Measurements from ENCODE around the gene COG7.
A peak's percentile ranks its signal among the peaks of the same experiment; 100 is the strongest.

COG7 gene

DNA sequence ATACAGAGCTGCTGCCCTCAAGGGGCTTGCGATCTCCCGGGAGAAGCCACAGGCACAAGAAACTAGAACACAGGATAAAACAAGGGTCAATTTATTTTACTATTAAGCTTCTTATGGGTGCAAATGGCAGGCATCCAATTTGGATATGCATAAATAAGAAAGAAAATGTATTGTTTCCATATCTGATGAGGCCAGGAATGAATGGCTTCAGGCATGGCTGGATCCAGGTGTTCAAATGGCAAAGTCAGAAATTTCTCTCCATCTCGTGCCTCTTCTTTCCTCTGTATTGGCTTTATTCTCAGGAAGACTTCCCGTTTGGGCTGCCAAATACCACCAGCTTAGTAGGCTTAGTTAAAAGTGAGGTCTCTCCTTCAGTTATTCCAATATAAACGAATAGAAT, 107.8 kb downstream of the COG7 start:
- CTCF ChIA-PET, result interaction anchor here (0.6 kb wide), 1 partner anchor 11 kb away, joined by 3 read pairs; no protein-coding TSS in a partner anchor
- H3K27ac ChIP-seq (ENCODE audit: extremely low read depth, low read depth, low read length), result no peak overlapping the region
- TF ChIP-seq ZNF837 (tag by site-specific recombination; IDR thresholded peaks at IDR 0.05) (no peak), ZNF239 (tag by site-specific recombination; IDR thresholded peaks at IDR 0.05) (no peak), ZNF223 (tag by site-specific recombination; IDR thresholded peaks at IDR 0.05) (no peak)
- no peak overlapping the region for H3K4me3 ChIP-seq (ENCODE audit: low read depth, low read length)
- POLR2A ChIA-PET, result no interaction called here
- no peaks in the 10 kb centered on the region for H3K9me3 ChIP-seq (ENCODE audit: control insufficient read depth, insufficient read depth, low read depth, low read length)
- no peaks in the 10 kb centered on the region for H3K4me1 ChIP-seq (ENCODE audit: control insufficient read depth, insufficient read depth, low read length)
- no peaks in the 10 kb centered on the region for H3K36me3 ChIP-seq (ENCODE audit: control insufficient read depth in 2 of 2, insufficient read depth in 1 of 2, low read length in 2 of 2)

DNA sequence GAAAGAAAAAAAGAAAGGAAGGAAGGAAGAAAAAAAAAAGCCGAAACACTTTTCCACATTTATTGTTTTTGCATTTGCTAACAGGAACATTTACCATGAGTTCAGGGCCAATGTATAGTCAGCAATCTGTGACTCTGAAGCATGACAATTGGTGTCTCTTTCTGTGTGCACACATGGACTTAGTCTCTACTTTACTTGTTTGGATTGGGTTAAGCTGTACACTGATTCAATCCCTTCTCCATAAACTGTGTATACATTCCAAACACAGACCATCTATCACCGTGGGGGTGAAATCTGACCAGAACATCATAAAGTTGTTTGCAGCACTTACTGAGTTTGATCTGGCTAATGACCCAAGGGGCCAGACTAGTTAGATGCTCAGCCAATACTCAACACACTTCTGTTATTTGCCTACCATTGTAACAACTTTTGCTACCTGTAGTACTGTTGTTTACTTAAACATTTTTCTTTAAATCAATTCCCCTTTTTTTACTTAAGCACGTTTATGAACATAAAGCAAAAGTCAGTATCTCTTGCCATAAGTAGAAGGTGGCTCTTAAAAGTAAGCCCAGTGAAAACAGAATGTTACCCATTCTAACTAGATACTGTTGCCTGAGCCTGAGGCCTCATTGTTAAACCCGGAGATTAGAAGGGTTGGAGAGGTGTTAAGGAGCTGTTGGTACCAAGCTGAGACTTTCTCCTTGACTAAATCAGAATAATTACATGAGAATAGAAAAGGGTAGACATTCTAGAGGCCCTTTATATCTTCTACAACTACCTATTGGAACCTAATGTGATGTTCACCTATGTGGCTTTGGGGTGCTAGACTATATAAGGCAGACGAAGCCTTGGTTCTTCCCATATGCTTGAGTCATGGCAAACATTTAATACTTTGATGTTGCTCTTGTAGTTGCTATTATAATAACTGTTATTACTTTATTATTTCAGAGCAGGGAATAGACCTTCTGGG, 109.1 kb downstream of the COG7 start:
- Histone ChIP-seq H3K4me3 (ENCODE audit: low read depth, low read length) (no peak overlapping the region), H3K36me3 (ENCODE audit: control insufficient read depth in 2 of 2, insufficient read depth in 1 of 2, low read length in 2 of 2) (no peaks in the 10 kb centered on the region), H3K27ac (ENCODE audit: extremely low read depth, low read depth, low read length) (no peak overlapping the region), H3K9me3 (ENCODE audit: control insufficient read depth, insufficient read depth, low read depth, low read length) (no peaks in the 10 kb centered on the region), H3K4me1 (ENCODE audit: control insufficient read depth, insufficient read depth, low read length) (no peaks in the 10 kb centered on the region)
- no peak for TF ChIP-seq ZNF473 (tag by site-specific recombination; IDR thresholded peaks at IDR 0.05)
- 0 out of 2 replicates have a peak, but pooled peaks have one; percentile 36 for TF ChIP-seq GFI1B (tag by site-specific recombination; IDR thresholded peaks at IDR 0.05)
- POLR2A ChIA-PET, result no interaction called here
- CTCF ChIA-PET, result interaction anchor here (0.5 to 0.6 kb wide), 3 partner anchors 29 to 422 kb away, joined by 3 to 4 read pairs (median 3); no protein-coding TSS in a partner anchor

DNA sequence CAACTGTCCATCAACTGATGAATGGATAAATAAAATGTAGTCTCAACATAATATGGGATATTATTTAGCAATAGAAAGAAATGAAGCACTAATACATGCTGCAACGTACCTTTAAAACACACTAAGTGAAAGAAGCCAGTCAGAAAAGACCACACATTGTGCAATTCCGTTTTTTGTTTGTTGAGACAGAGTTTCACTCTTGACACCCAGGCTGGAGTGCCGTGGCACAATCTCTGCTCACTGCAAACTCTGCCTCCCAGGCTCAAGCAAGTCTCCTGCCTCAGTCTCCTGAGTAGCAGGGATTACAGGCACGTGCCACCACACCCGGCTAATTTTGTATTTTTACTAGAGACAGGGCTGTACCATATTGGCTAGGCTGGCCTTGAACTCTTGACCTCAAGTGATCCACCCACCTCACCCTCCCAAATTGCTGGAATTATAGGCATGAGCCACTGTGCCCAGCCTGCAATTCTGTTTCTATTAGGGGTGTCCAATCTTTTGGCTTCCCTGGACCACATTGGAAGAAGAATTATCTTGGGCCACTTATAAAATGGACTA, 110.8 kb downstream of the COG7 start:
- Histone ChIP-seq H3K4me3 (ENCODE audit: low read depth, low read length) (no peak overlapping the region), H3K4me1 (ENCODE audit: control insufficient read depth, insufficient read depth, low read length) (no peaks in the 10 kb centered on the region), H3K9me3 (ENCODE audit: control insufficient read depth, insufficient read depth, low read depth, low read length) (no peaks in the 10 kb centered on the region), H3K27ac (ENCODE audit: extremely low read depth, low read depth, low read length) (no peak overlapping the region), H3K36me3 (ENCODE audit: control insufficient read depth in 2 of 2, insufficient read depth in 1 of 2, low read length in 2 of 2) (no peaks in the 10 kb centered on the region)
- ChIA-PET CTCF (interaction anchor here (0.6 to 1.0 kb wide), 3 partner anchors 91 to 98 kb away, joined by 3 read pairs; no protein-coding TSS in a partner anchor), POLR2A (no interaction called here)
- TF ChIP-seq ZSCAN30 (tag by site-specific recombination; IDR thresholded peaks at IDR 0.05) (no peak), KLF1 (tag by site-specific recombination; IDR thresholded peaks at IDR 0.05) (peak; percentile 28; the same call in 1 of the 2 replicates), ZNF366 (tag by site-specific recombination; conservative IDR thresholded peaks at IDR 0.05) (no peak), REPIN1 (tag by site-specific recombination; IDR thresholded peaks at IDR 0.05; ENCODE audit: low read depth) (no peak), ZNF248 (tag by site-specific recombination; IDR thresholded peaks at IDR 0.05) (no peak), ZNF610 (tag by site-specific recombination; IDR thresholded peaks at IDR 0.05; ENCODE audit: borderline replicate concordance) (no peak)
- TF ChIP-seq, protein P1, sequence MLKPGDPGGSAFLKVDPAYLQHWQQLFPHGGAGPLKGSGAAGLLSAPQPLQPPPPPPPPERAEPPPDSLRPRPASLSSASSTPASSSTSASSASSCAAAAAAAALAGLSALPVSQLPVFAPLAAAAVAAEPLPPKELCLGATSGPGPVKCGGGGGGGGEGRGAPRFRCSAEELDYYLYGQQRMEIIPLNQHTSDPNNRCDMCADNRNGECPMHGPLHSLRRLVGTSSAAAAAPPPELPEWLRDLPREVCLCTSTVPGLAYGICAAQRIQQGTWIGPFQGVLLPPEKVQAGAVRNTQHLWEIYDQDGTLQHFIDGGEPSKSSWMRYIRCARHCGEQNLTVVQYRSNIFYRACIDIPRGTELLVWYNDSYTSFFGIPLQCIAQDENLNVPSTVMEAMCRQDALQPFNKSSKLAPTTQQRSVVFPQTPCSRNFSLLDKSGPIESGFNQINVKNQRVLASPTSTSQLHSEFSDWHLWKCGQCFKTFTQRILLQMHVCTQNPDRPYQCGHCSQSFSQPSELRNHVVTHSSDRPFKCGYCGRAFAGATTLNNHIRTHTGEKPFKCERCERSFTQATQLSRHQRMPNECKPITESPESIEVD (tag by site-specific recombination; IDR thresholded peaks at IDR 0.05), result no peak

DNA sequence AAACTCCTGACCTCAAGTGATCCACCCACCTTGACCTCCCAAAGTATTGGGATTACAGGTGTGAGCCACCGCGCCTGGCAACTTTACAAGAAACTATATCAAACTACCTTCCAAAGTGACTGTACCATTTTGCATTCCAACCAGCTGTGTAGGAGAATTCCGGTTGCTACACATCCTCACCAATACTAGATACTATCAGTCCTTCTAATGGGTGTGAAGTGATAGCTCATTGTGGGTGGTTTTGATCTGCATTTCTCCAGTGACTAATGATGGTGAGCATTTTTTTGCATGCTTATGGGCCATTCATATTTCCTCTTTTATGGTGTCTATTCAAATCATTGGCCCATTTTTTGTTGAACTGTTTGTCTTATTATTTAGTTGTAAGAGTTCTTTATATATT, 113.2 kb downstream of the COG7 start:
- ChIA-PET CTCF (interaction anchor here (0.6 to 1.6 kb wide), 3 partner anchors 12 to 96 kb away, joined by 3 to 10 read pairs (median 4); no protein-coding TSS in a partner anchor), POLR2A (no interaction called here)
- Histone ChIP-seq H3K4me3 (ENCODE audit: low read depth, low read length) (no peak overlapping the region), H3K36me3 (ENCODE audit: control insufficient read depth in 2 of 2, insufficient read depth in 1 of 2, low read length in 2 of 2) (no peaks in the 10 kb centered on the region), H3K4me1 (ENCODE audit: control insufficient read depth, insufficient read depth, low read length) (no peaks in the 10 kb centered on the region), H3K27ac (ENCODE audit: extremely low read depth, low read depth, low read length) (no peak overlapping the region), H3K9me3 (ENCODE audit: control insufficient read depth, insufficient read depth, low read depth, low read length) (no peaks in the 10 kb centered on the region)
- TF ChIP-seq ZNF621 (tag by site-specific recombination; IDR thresholded peaks at IDR 0.05), result no peak
- TF ChIP-seq, protein P2, sequence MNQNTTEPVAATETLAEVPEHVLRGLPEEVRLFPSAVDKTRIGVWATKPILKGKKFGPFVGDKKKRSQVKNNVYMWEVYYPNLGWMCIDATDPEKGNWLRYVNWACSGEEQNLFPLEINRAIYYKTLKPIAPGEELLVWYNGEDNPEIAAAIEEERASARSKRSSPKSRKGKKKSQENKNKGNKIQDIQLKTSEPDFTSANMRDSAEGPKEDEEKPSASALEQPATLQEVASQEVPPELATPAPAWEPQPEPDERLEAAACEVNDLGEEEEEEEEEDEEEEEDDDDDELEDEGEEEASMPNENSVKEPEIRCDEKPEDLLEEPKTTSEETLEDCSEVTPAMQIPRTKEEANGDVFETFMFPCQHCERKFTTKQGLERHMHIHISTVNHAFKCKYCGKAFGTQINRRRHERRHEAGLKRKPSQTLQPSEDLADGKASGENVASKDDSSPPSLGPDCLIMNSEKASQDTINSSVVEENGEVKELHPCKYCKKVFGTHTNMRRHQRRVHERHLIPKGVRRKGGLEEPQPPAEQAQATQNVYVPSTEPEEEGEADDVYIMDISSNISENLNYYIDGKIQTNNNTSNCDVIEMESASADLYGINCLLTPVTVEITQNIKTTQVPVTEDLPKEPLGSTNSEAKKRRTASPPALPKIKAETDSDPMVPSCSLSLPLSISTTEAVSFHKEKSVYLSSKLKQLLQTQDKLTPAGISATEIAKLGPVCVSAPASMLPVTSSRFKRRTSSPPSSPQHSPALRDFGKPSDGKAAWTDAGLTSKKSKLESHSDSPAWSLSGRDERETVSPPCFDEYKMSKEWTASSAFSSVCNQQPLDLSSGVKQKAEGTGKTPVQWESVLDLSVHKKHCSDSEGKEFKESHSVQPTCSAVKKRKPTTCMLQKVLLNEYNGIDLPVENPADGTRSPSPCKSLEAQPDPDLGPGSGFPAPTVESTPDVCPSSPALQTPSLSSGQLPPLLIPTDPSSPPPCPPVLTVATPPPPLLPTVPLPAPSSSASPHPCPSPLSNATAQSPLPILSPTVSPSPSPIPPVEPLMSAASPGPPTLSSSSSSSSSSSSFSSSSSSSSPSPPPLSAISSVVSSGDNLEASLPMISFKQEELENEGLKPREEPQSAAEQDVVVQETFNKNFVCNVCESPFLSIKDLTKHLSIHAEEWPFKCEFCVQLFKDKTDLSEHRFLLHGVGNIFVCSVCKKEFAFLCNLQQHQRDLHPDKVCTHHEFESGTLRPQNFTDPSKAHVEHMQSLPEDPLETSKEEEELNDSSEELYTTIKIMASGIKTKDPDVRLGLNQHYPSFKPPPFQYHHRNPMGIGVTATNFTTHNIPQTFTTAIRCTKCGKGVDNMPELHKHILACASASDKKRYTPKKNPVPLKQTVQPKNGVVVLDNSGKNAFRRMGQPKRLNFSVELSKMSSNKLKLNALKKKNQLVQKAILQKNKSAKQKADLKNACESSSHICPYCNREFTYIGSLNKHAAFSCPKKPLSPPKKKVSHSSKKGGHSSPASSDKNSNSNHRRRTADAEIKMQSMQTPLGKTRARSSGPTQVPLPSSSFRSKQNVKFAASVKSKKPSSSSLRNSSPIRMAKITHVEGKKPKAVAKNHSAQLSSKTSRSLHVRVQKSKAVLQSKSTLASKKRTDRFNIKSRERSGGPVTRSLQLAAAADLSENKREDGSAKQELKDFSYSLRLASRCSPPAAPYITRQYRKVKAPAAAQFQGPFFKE (tag by site-specific recombination; IDR thresholded peaks at IDR 0.05; ENCODE audit: borderline replicate concordance), result no peak
- no peak for TF ChIP-seq SETDB1 (IDR thresholded peaks at IDR 0.05; ENCODE audit: insufficient read length, low read length)
- no peak for TF ChIP-seq ZFP37 (tag by site-specific recombination; IDR thresholded peaks at IDR 0.05)
- TF ChIP-seq ZNF184 (tag by site-specific recombination; IDR thresholded peaks at IDR 0.05), result no peak
- no peak for TF ChIP-seq BCL11A (tag by site-specific recombination; IDR thresholded peaks at IDR 0.05; ENCODE audit: low read depth)
- TF ChIP-seq SALL2 (tag by site-specific recombination; IDR thresholded peaks at IDR 0.05; ENCODE audit: borderline replicate concordance), result no peak
- TF ChIP-seq ZNF560 (tag by site-specific recombination; IDR thresholded peaks at IDR 0.05; ENCODE audit: borderline replicate concordance), result no peak
